HepG2 (cell line): ENCODE results near the gene BMP2K. TPM values are rescaled to one million over a fixed set of nuclear protein-coding genes. Genes with fewer than 3 reads are reported as not detected.

Experiments used
- ATAC-seq: fragments of 200-7000 bp; cut with Tn5 transposase; 3 replicates; pipeline ENCODE4 v1.9.1; 2020; ENCODE audit warnings: mild to moderate bottlenecking, moderate library complexity
- BruUV-seq: library from RNA; stranded (reverse); fragments of 400-500 nt; replicated peaks from 2 replicates; lab custom pipeline; 2021; lab: Mats Ljungman, UMichigan
- CTCF ChIA-PET: fragments of 300-600 bp; formaldehyde crosslinking; extraction: SDS; loops from one replicate; lab custom pipeline; 2021; ENCODE audit warnings: low total read pairs, inconsistent platforms, low intra/inter-chr PET ratio; lab: Yijun Ruan, JAX
- POLR2A ChIA-PET: fragments of 350-600 bp; sonication (Branson Sonifier 250); formaldehyde crosslinking; loops from one replicate; lab custom pipeline; 2020; ENCODE audit warnings: antibody characterized with exemption, inconsistent platforms; lab: Yijun Ruan, JAX
- DNase-seq: peaks from one replicate; pipeline ENCODE4 v3.0.0-alpha.2; 2015; ENCODE audit warnings: low spot score
- FAIRE-seq: peaks from 3 replicates; lab custom pipeline; 2011; peaks lifted over from hg19 to GRCh38; lab: Jason Lieb, UNC
- H2AFZ ChIP-seq: one replicate; pipeline ENCODE4 v1.6.1; 2011; ENCODE audit warnings: low read length, inconsistent platforms
- H3K27ac ChIP-seq: fragments of 300-600 bp; 3 replicates; pipeline ENCODE4 v1.8.0; 2011; ENCODE audit warnings: mixed run types, mild to moderate bottlenecking, mixed read lengths, low read length, inconsistent platforms; ENCODE audit not compliant: insufficient read depth; ENCODE audit errors: extremely low read length
- H3K27me3 ChIP-seq, 2 experiments: fragments of 200-600 bp in 1 of 2; 2 replicates in 1 of 2; 3 replicates in 1 of 2; pipeline versions ENCODE4 v1.6.0 to v1.8.0; 2011; ENCODE audit warnings: low read length in 2 of 2, mild to moderate bottlenecking in 2 of 2, moderate library complexity in 2 of 2, inconsistent platforms in 1 of 2; ENCODE audit not compliant: insufficient read depth in 2 of 2, control insufficient read depth in 1 of 2
- H3K36me3 ChIP-seq, 2 experiments: fragments of 200-600 bp in 1 of 2; replicated peaks in 1 of 2; 2 replicates in 1 of 2; 3 replicates in 1 of 2; pipeline versions ENCODE4 v1.5.1 to v1.8.0; 2011; ENCODE audit warnings: low read length in 2 of 2, inconsistent platforms in 1 of 2; ENCODE audit not compliant: insufficient read depth in 2 of 2, control insufficient read depth in 1 of 2
- H3K4me1 ChIP-seq: 2 replicates; pipeline ENCODE4 v1.5.1; 2012; ENCODE audit warnings: low read length, inconsistent platforms; ENCODE audit not compliant: insufficient read depth
- H3K4me2 ChIP-seq: 2 replicates; pipeline ENCODE4 v1.6.0; 2011; ENCODE audit warnings: low read depth, low read length, inconsistent platforms
- H3K4me3 ChIP-seq, 3 experiments: fragments of 200-600 bp in 1 of 3; sonication (generic), shearing (Covaris generic) in 1 of 3; replicated peaks in 1 of 3; 2 replicates each; pipeline ENCODE4 v1.5.1; 2011 to 2016; ENCODE audit warnings: low read length in 3 of 3, inconsistent platforms in 2 of 3, low read depth in 2 of 3, mild to moderate bottlenecking in 2 of 3, control low read depth in 1 of 3, mixed read lengths in 1 of 3; ENCODE audit not compliant: insufficient read depth in 1 of 3
- H3K79me2 ChIP-seq: one replicate; pipeline ENCODE4 v1.6.1; 2011; ENCODE audit warnings: low read length, inconsistent platforms; ENCODE audit not compliant: insufficient read depth
- H3K9ac ChIP-seq: 2 replicates; pipeline ENCODE4 v1.6.0; 2011; ENCODE audit warnings: mild to moderate bottlenecking, low read depth, low read length, inconsistent platforms; ENCODE audit not compliant: insufficient read depth
- H3K9me3 ChIP-seq: 2 replicates; pipeline ENCODE4 v1.5.1; 2012; ENCODE audit warnings: mild to moderate bottlenecking, low read length
- H4K20me1 ChIP-seq: 2 replicates; pipeline ENCODE4 v1.6.0; 2011; ENCODE audit warnings: inconsistent platforms, mild to moderate bottlenecking, low read length, moderate library complexity; ENCODE audit not compliant: insufficient read depth
- DMAP1 ChIP-seq: IDR thresholded peaks from 2 replicates; pipeline ENCODE4 v1.6.1; 2016
- DNMT1 ChIP-seq: sonication (generic); formaldehyde crosslinking; IDR thresholded peaks from 2 replicates; pipeline ENCODE4 v1.5.1; 2020; ENCODE audit warnings: mild to moderate bottlenecking, missing genetic modification reagents
- ETV6 ChIP-seq: sonication (generic); formaldehyde crosslinking; conservative IDR thresholded peaks from 2 replicates; pipeline ENCODE4 v1.4.0; 2020; ENCODE audit warnings: missing genetic modification reagents
- PLRG1 ChIP-seq: fragments of 450-650 bp; conservative IDR thresholded peaks from 2 replicates; pipeline ENCODE4 v1.6.1; 2016
- RAD21 ChIP-seq: fragments of 450-650 bp; formaldehyde crosslinking; IDR thresholded peaks from 2 replicates; pipeline ENCODE4 v1.5.0; 2020; ENCODE audit warnings: mild to moderate bottlenecking
- RNF219 ChIP-seq: sonication (generic); formaldehyde crosslinking; IDR thresholded peaks from 2 replicates; pipeline ENCODE4 v1.5.0; 2020; ENCODE audit warnings: mild to moderate bottlenecking, missing genetic modification reagents
- SKIL ChIP-seq: sonication (generic); formaldehyde crosslinking; IDR thresholded peaks from 2 replicates; pipeline ENCODE4 v1.8.0; 2022; ENCODE audit warnings: missing genetic modification reagents, mild to moderate bottlenecking, moderate library complexity, borderline replicate concordance
- SP4 ChIP-seq: sonication (generic); formaldehyde crosslinking; IDR thresholded peaks from 2 replicates; pipeline ENCODE4 v1.8.1; 2023; ENCODE audit warnings: mild to moderate bottlenecking, missing genetic modification reagents
- ZBTB43 ChIP-seq: sonication (generic); formaldehyde crosslinking; conservative IDR thresholded peaks from 2 replicates; pipeline ENCODE4 v1.4.0; 2020; ENCODE audit warnings: missing genetic modification reagents
- ZNF616 ChIP-seq: sonication (generic); formaldehyde crosslinking; IDR thresholded peaks from 2 replicates; pipeline ENCODE4 v1.5.0; 2020; ENCODE audit warnings: low read depth, mild to moderate bottlenecking, missing genetic modification reagents
- WGBS: methylation state at CpG from one replicate; pipeline ENCODE4 v1.1.6; 2017; ENCODE audit warnings: low lambda C conversion rate; 5-methylcytosine and 5-hydroxymethylcytosine counted together
- in situ Hi-C: cut with HindIII; loops from 2 replicates; pipeline ENCODE4 v1.10.0; 2017; ENCODE audit warnings: low pct_unique_long_range_greater_than_20kb; ENCODE audit not compliant: extremely low pct_ligation_motif_present
- intact Hi-C: fragments of 100-400 bp; cut with micrococcal nuclease; formaldehyde crosslinking; loops from one replicate; pipeline ENCODE4 v1.10.0; 2022; ENCODE audit not compliant: unreplicated experiment
- polyA plus RNA-seq, 8 experiments: library from polyadenylated mRNA; depleted of rRNA in 3 of 8; stranded (reverse) in 7 of 8; unstranded in 1 of 8; fragments of >200 nt; fragmentation: Illumina TruSeq in 4 of 8; extraction: Trizol in 4 of 8; gene quantifications; 2 replicates each; pipeline versions ENCODE4 v1.2.1 to v1.2.3, GENCODE V29; 2011 to 2016; ENCODE audit warnings: low read depth in 4 of 8, missing spikeins in 1 of 8, mixed read lengths in 1 of 8; ENCODE audit not compliant: insufficient read depth in 1 of 8
- total RNA-seq, 5 experiments: library from RNA; depleted of rRNA; stranded (reverse); fragments of >200 nt; fragmentation: Illumina TruSeq; extraction: Trizol; gene quantifications; 2 replicates each; pipeline ENCODE4 v1.2.3, GENCODE V29; 2016; ENCODE audit warnings: low read depth in 1 of 5
- TF ChIP-seq, protein P1 (sequence below): sonication (generic); formaldehyde crosslinking; IDR thresholded peaks from 2 replicates; pipeline ENCODE4 v1.4.0; 2020; ENCODE audit warnings: missing genetic modification reagents

The BMP2K gene
- total and polyA plus RNA-seq, 2 of the 13 experiments (the other 11 are each of a cell fraction or from before 2014, with no cell fraction given), result 8.6 to 15.2 TPM

GRCh38 chr4:78796526-78796925, 20.4 kb downstream of the BMP2K start:
- in situ Hi-C loops, result no loop called here
- Histone ChIP-seq H3K27me3 (no peaks in the 10 kb centered on the region), H3K4me3 (no peak overlapping the region), H2AFZ (no peak overlapping the region), H3K4me1 (peaks cover 7% of the 10 kb centered on the region; the same call in 1 of the 2 replicates), H3K9me3 (no peaks in the 10 kb centered on the region), H3K9ac (no peak overlapping the region), H3K79me2 (peaks cover 15% of the 10 kb centered on the region), H3K4me2 (no peak overlapping the region), H3K27ac (no peak overlapping the region), H3K36me3 (no peaks in the 10 kb centered on the region), H4K20me1 (no peaks in the 10 kb centered on the region)
- CTCF ChIA-PET, result no interaction called here
- WGBS, result 97% methylated on average over 2 of the region's 2 CpGs
- no TSS peak for BruUV-seq
- ATAC-seq (no peak), FAIRE-seq (no peak), DNase-seq (no peak)
- intact Hi-C loops, result no loop called here
- POLR2A ChIA-PET, result no interaction called here
- TF ChIP-seq RAD21 (CRISPR knock-in tag) (no peak), ZBTB43 (CRISPR knock-in tag) (no peak), DMAP1 (no peak), DNMT1 (CRISPR knock-in tag) (no peak), ETV6 (CRISPR knock-in tag) (no peak), PLRG1 (no peak), ZNF616 (CRISPR knock-in tag) (no peak), SP4 (CRISPR knock-in tag) (no peak), SKIL (no peak), RNF219 (CRISPR knock-in tag) (no peak)
- TF ChIP-seq, protein P1, sequence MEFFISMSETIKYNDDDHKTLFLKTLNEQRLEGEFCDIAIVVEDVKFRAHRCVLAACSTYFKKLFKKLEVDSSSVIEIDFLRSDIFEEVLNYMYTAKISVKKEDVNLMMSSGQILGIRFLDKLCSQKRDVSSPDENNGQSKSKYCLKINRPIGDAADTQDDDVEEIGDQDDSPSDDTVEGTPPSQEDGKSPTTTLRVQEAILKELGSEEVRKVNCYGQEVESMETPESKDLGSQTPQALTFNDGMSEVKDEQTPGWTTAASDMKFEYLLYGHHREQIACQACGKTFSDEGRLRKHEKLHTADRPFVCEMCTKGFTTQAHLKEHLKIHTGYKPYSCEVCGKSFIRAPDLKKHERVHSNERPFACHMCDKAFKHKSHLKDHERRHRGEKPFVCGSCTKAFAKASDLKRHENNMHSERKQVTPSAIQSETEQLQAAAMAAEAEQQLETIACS (CRISPR knock-in tag), result no peak
